IMR-90 (cell line): Measurements from ENCODE around the gene GUCA1C. TPM values are rescaled to one million over a fixed set of nuclear protein-coding genes. Genes with fewer than 3 reads are reported as not detected.

ENCODE experiments used
- ATAC-seq: fragments of 200-7000 bp; cut with Tn5 transposase; 2 replicates; pipeline ENCODE4 v1.9.1; 2020; ENCODE audit warnings: low read depth, mild to moderate bottlenecking, moderate library complexity
- BruUV-seq: library from RNA; stranded (reverse); fragments of 400-500 nt; replicated peaks from 2 replicates; lab custom pipeline; 2021; lab: Mats Ljungman, UMichigan
- CTCF ChIA-PET: fragments of 300-600 bp; formaldehyde crosslinking; extraction: SDS; loops from one replicate; lab custom pipeline; 2021; ENCODE audit warnings: antibody characterized with exemption; lab: Yijun Ruan, JAX
- POLR2A ChIA-PET: fragments of 300-600 bp; sonication (Branson Sonifier 250); formaldehyde crosslinking; loops from one replicate; lab custom pipeline; 2022; ENCODE audit warnings: antibody characterized with exemption; ENCODE audit not compliant: unreplicated experiment; lab: Charles Lee
- DNase-seq: peaks from one replicate; pipeline ENCODE4 v3.0.0; 2013
- H2AFZ ChIP-seq: replicated peaks from 2 replicates; pipeline ENCODE3; 2013; ENCODE audit warnings: low read length, mild to moderate bottlenecking; ENCODE audit not compliant: poor library complexity
- H2AK5ac ChIP-seq: 2 replicates; pipeline ENCODE4 v1.6.1; 2013; ENCODE audit warnings: low read depth, low read length, inconsistent platforms
- H2AK9ac ChIP-seq: replicated peaks from 2 replicates; pipeline ENCODE3; 2013; ENCODE audit warnings: mild to moderate bottlenecking, low read depth, low read length, moderate library complexity; ENCODE audit not compliant: poor library complexity
- H2BK120ac ChIP-seq: 2 replicates; pipeline ENCODE4 v1.6.1; 2013; ENCODE audit warnings: low read depth, low read length, inconsistent platforms
- H2BK15ac ChIP-seq: 3 replicates; pipeline ENCODE4 v1.6.1; 2013; ENCODE audit warnings: low read depth, low read length, inconsistent platforms
- H2BK20ac ChIP-seq: 2 replicates; pipeline ENCODE4 v1.6.1; 2013; ENCODE audit warnings: low read depth, mild to moderate bottlenecking, inconsistent platforms, low read length, moderate library complexity
- H2BK5ac ChIP-seq: 2 replicates; pipeline ENCODE4 v1.6.1; 2013; ENCODE audit warnings: mild to moderate bottlenecking, low read depth, low read length, inconsistent platforms; ENCODE audit not compliant: poor library complexity, severe bottlenecking
- H3K14ac ChIP-seq: replicated peaks from 2 replicates; pipeline ENCODE4 v1.6.1; 2013; ENCODE audit warnings: low read depth, low read length, inconsistent platforms
- H3K18ac ChIP-seq: 2 replicates; pipeline ENCODE4 v1.6.1; 2013; ENCODE audit warnings: low read depth, low read length, control low read depth
- H3K23ac ChIP-seq: 2 replicates; pipeline ENCODE4 v1.6.1; 2013; ENCODE audit warnings: low read depth, low read length, inconsistent platforms
- H3K27ac ChIP-seq: 2 replicates; pipeline ENCODE4 v1.5.1; 2013; ENCODE audit warnings: mild to moderate bottlenecking, control low read depth, low read length; ENCODE audit not compliant: insufficient read depth
- H3K27me3 ChIP-seq: 2 replicates; pipeline ENCODE4 v1.6.1; 2013; ENCODE audit warnings: low read length; ENCODE audit not compliant: control insufficient read depth, insufficient read depth
- H3K36me3 ChIP-seq: 2 replicates; pipeline ENCODE4 v1.6.1; 2013; ENCODE audit warnings: low read length, mixed read lengths; ENCODE audit not compliant: control insufficient read depth, insufficient read depth
- H3K4ac ChIP-seq: 2 replicates; pipeline ENCODE4 v1.6.1; 2013; ENCODE audit warnings: low read depth, low read length, inconsistent platforms
- H3K4me1 ChIP-seq: 2 replicates; pipeline ENCODE4 v1.6.1; 2013; ENCODE audit warnings: low read length, mixed read lengths; ENCODE audit not compliant: control insufficient read depth, insufficient read depth
- H3K4me2 ChIP-seq: 2 replicates; pipeline ENCODE4 v1.6.1; 2013; ENCODE audit warnings: low read depth, mild to moderate bottlenecking, control low read depth, low read length, moderate library complexity
- H3K4me3 ChIP-seq: 2 replicates; pipeline ENCODE4 v1.5.1; 2013; ENCODE audit warnings: low read depth, mild to moderate bottlenecking, control low read depth, low read length, moderate library complexity; ENCODE audit not compliant: insufficient read depth
- H3K56ac ChIP-seq: 2 replicates; pipeline ENCODE4 v1.6.1; 2013; ENCODE audit warnings: low read length, inconsistent platforms; ENCODE audit not compliant: insufficient read depth; ENCODE audit errors: extremely low read depth
- H3K79me1 ChIP-seq, 2 experiments: 2 replicates each; pipeline ENCODE4 v1.6.1; 2013; ENCODE audit warnings: low read length in 2 of 2, inconsistent platforms in 1 of 2, low read depth in 1 of 2
- H3K9ac ChIP-seq: 2 replicates; pipeline ENCODE4 v1.6.1; 2013; ENCODE audit warnings: low read depth, low read length, control low read depth
- H3K9me1 ChIP-seq: 2 replicates; pipeline ENCODE4 v1.6.1; 2013; ENCODE audit warnings: low read length, inconsistent platforms; ENCODE audit not compliant: insufficient read depth
- H3K9me3 ChIP-seq: 2 replicates; pipeline ENCODE4 v1.6.1; 2013; ENCODE audit warnings: low read length; ENCODE audit not compliant: control insufficient read depth, insufficient read depth
- H4K20me1 ChIP-seq: 2 replicates; pipeline ENCODE4 v1.6.1; 2013; ENCODE audit warnings: low read length, inconsistent platforms; ENCODE audit not compliant: insufficient read depth
- H4K5ac ChIP-seq: 2 replicates; pipeline ENCODE4 v1.6.1; 2013; ENCODE audit warnings: mild to moderate bottlenecking, low read depth, low read length, control low read depth
- H4K8ac ChIP-seq, 2 experiments: 2 replicates each; pipeline ENCODE4 v1.6.1; 2013; ENCODE audit warnings: low read depth in 2 of 2, low read length in 2 of 2, control low read depth in 1 of 2, inconsistent platforms in 1 of 2
- H4K91ac ChIP-seq: 2 replicates; pipeline ENCODE4 v1.6.1; 2013; ENCODE audit warnings: low read depth, low read length, inconsistent platforms; ENCODE audit not compliant: insufficient read depth
- BHLHE40 ChIP-seq: fragments of 150-350 bp; IDR thresholded peaks from 2 replicates; pipeline ENCODE4 v1.6.1; 2016; ENCODE audit warnings: mild to moderate bottlenecking, low read depth, low read length
- CEBPB ChIP-seq: IDR thresholded peaks from 2 replicates; pipeline ENCODE4 v1.6.1; 2012; ENCODE audit warnings: low read depth, low read length, improper control_type of control experiment
- FOS ChIP-seq: fragments of 150-350 bp; IDR thresholded peaks from 2 replicates; pipeline ENCODE4 v1.6.1; 2016; ENCODE audit warnings: low read depth, low read length
- MAZ ChIP-seq: IDR thresholded peaks from 2 replicates; pipeline ENCODE4 v1.6.1; 2012; ENCODE audit warnings: low read depth, mild to moderate bottlenecking, low read length, improper control_type of control experiment, moderate library complexity, borderline replicate concordance
- NFE2L2 ChIP-seq: fragments of 150-350 bp; IDR thresholded peaks from 2 replicates; pipeline ENCODE4 v1.6.1; 2016; ENCODE audit warnings: low read depth, mild to moderate bottlenecking, low read length
- POLR2A ChIP-seq: IDR thresholded peaks from 2 replicates; pipeline ENCODE4 v1.6.1; 2012; ENCODE audit warnings: mild to moderate bottlenecking, low read depth, low read length
- RAD21 ChIP-seq: IDR thresholded peaks from 2 replicates; pipeline ENCODE4 v1.6.1; 2012; ENCODE audit warnings: low read length, improper control_type of control experiment
- SMC3 ChIP-seq: fragments of 150-350 bp; IDR thresholded peaks from 2 replicates; pipeline ENCODE4 v1.6.1; 2016; ENCODE audit warnings: low read depth, mild to moderate bottlenecking, antibody characterized with exemption, low read length, moderate library complexity
- WGBS, 2 experiments: methylation state at CpG; one replicate each; pipeline versions ENCODE4 v1.1.5 to v1.1.7; 2013; ENCODE audit warnings: missing lambda C conversion rate in 2 of 2; ENCODE audit not compliant: insufficient read length in 1 of 2; ENCODE audit errors: extremely low coverage in 2 of 2; 5-methylcytosine and 5-hydroxymethylcytosine counted together
- dilution Hi-C: fragments of 300-500 bp; cut with HindIII; formaldehyde crosslinking; loops from one replicate; pipeline ENCODE4 v1.14.3; 2018; ENCODE audit warnings: low sequenced_read_pairs; ENCODE audit not compliant: unreplicated experiment
- in situ Hi-C: fragments of 300-500 bp; cut with MboI; formaldehyde crosslinking; loops from 3 replicates; pipeline ENCODE4 v1.14.3; 2019; ENCODE audit warnings: low sequenced_read_pairs, inconsistent platforms, mixed read lengths
- intact Hi-C: fragments of 100-400 bp; cut with micrococcal nuclease; formaldehyde crosslinking; loops from 2 replicates; pipeline ENCODE4 v1.10.0; 2022
- polyA plus RNA-seq, 3 experiments: library from polyadenylated mRNA; depleted of rRNA; stranded (reverse); fragments of >200 nt; gene quantifications; 2 replicates each; pipeline ENCODE4 v1.2.3, GENCODE V29; 2012; ENCODE audit warnings: low replicate concordance in 1 of 3
- total RNA-seq: library from RNA; depleted of rRNA; stranded (reverse); fragments of >200 nt; gene quantifications from 2 replicates; pipeline ENCODE4 v1.2.3, GENCODE V29; 2012

Gene GUCA1C
- total and polyA plus RNA-seq, 2 of the 4 experiments (the other 2 are of a cell fraction): not detected

DNA sequence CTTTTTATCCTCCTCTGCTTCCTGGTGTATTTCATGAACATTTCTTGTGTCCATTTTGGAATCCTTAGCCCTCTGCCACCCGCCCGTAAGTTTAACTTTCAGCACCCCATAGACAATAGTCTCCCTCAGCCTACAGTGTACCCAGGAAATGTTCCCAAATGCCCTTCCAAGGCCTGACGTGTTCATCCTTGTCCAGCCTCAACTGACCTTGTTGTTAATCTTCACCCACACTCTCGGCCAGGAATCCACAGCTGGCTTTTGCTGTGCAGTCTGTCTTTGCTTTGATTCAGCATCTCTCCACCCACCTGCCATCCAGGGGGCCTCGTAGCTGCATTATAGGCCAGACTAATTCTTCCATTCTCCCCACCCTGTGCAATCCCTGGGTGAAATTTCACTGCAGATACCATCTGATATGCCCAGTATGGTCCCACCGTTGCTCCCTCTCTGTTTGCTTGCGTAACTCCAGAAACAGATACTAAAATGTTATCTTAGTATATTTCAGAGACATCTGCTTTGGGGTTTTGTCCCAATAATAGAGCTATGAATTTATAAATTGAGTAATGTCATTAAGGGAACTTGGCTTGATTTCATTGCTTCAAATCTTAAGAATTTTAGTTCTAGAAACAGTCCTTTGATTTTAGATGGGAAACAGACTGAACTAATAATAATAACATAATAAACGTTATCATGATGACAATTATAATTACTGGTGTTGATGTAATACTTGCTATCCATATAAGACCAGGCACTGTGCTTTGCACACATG is 16.6 kb downstream of the GUCA1C start:
- in situ Hi-C loops: no loop called here
- POLR2A ChIA-PET: no interaction called here
- H3K36me3 ChIP-seq: no peaks in the 10 kb centered on the region
- no peak overlapping the region for H3K27ac ChIP-seq
- no peak for ATAC-seq
- H2BK15ac ChIP-seq: no peak overlapping the region
- no peak overlapping the region for H3K56ac ChIP-seq
- no peak overlapping the region for H2AK9ac ChIP-seq
- intact Hi-C loops: no loop called here
- no peak overlapping the region for H4K5ac ChIP-seq
- H2AFZ ChIP-seq: no peak overlapping the region
- no peaks in the 10 kb centered on the region for H3K9me3 ChIP-seq
- no TSS peak for BruUV-seq
- TF ChIP-seq MAZ (no peak), SMC3 (no peak), BHLHE40 (no peak), FOS (no peak), RAD21 (no peak), CEBPB (no peak), NFE2L2 (no peak), POLR2A (no peak)
- no peak overlapping the region for H3K4ac ChIP-seq
- 17% methylated on average over 3 of the region's 8 CpGs; no CpG with 5 or more reads in 1 of the 2 experiments for WGBS, 2 experiments
- no peaks in the 10 kb centered on the region for H3K79me1 ChIP-seq
- no peak overlapping the region for H2BK20ac ChIP-seq
- no peak overlapping the region for H4K91ac ChIP-seq
- no peak overlapping the region for H3K4me2 ChIP-seq
- CTCF ChIA-PET: no interaction called here
- H2BK5ac ChIP-seq: no peak overlapping the region
- no peaks in the 10 kb centered on the region for H3K9me1 ChIP-seq
- H4K20me1 ChIP-seq: no peaks in the 10 kb centered on the region
- no peak overlapping the region for H2BK120ac ChIP-seq
- no peaks in the 10 kb centered on the region for H3K27me3 ChIP-seq
- no peaks in the 10 kb centered on the region for H3K4me1 ChIP-seq
- DNase-seq: no peak
- dilution Hi-C loops: no loop called here
- no peak overlapping the region for H4K8ac ChIP-seq
- no peak overlapping the region for H3K14ac ChIP-seq
- H2AK5ac ChIP-seq: no peak overlapping the region
- H3K9ac ChIP-seq: no peak overlapping the region
- H3K4me3 ChIP-seq: no peak overlapping the region
- H3K18ac ChIP-seq: no peak overlapping the region
- no peak overlapping the region for H3K23ac ChIP-seq
